ENCODE data around the gene GMDS. TPM values are rescaled to one million over a fixed set of nuclear protein-coding genes. Genes with fewer than 3 reads are reported as not detected.

The GMDS gene
- polyA plus RNA-seq, 1 donor (not counting 4 experiments of a cell fraction or from before 2014, with no cell fraction given): 22.1 TPM

DNA sequence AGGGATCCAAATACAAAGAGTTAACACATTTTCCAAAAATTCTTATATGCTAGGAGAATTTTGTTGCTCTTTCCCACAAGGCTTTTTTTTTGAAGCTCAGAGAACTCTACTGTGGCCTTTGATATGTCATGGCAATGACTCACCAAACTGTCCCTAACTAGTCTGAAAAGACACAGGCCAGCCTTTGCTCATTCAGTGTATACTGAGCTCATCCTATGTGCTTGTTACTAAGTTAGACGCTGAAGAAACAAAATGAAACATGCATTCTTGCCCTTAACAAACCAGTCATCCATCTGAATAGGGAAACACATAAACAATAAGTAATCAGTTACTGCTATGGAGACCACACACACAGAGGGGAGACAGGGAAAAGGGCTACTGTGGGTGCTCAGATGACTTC, 343.8 kb downstream of the GMDS start:
- Histone ChIP-seq H3K9ac (ENCODE audit: control insufficient read depth, extremely low read depth, insufficient read depth, low read length) (no peak overlapping the region), H3K4me1 (ENCODE audit: control insufficient read depth, extremely low read depth, insufficient read depth, low read length) (no peaks in the 10 kb centered on the region), H3K79me2 (ENCODE audit: control insufficient read depth, insufficient read depth, low read length) (no peaks in the 10 kb centered on the region), H3K9me3 (ENCODE audit: control insufficient read depth, low read depth, low read length) (no peaks in the 10 kb centered on the region), H3K36me3 (ENCODE audit: control insufficient read depth in 2 of 2, extremely low read depth in 1 of 2, insufficient read depth in 2 of 2, low read length in 2 of 2) (no peaks in the 10 kb centered on the region), H4K20me1 (ENCODE audit: control insufficient read depth, extremely low read depth, insufficient read depth, low read length) (no peaks in the 10 kb centered on the region), H3K4me2 (ENCODE audit: control insufficient read depth, extremely low read depth, insufficient read depth, low read depth, low read length) (no peak overlapping the region), H3K9me1 (ENCODE audit: control insufficient read depth, extremely low read depth, insufficient read depth, low read length) (no peaks in the 10 kb centered on the region), H3K4me3 (ENCODE audit: control insufficient read depth in 2 of 3, extremely low read depth in 1 of 3, insufficient read depth in 2 of 3, low read depth in 1 of 3, low read length in 3 of 3) (no peak overlapping the region), H2AFZ (ENCODE audit: control insufficient read depth, low read length) (no peak overlapping the region), H3K27me3 (ENCODE audit: control insufficient read depth, extremely low read depth, insufficient read depth, low read length) (no peaks in the 10 kb centered on the region), H3K27ac (ENCODE audit: control insufficient read depth, insufficient read depth, low read length) (no peak overlapping the region)
- dilution Hi-C loops (cut with MboI; ENCODE audit: extremely low pct_ligation_motif_present, low sequenced_read_pairs): no loop called here
- DNase-seq (ENCODE audit: low read depth, low spot score) (no peak), FAIRE-seq (no peak)
- TF ChIP-seq EZH2 (IDR thresholded peaks at IDR 0.05; ENCODE audit: low read length): no peak

DNA sequence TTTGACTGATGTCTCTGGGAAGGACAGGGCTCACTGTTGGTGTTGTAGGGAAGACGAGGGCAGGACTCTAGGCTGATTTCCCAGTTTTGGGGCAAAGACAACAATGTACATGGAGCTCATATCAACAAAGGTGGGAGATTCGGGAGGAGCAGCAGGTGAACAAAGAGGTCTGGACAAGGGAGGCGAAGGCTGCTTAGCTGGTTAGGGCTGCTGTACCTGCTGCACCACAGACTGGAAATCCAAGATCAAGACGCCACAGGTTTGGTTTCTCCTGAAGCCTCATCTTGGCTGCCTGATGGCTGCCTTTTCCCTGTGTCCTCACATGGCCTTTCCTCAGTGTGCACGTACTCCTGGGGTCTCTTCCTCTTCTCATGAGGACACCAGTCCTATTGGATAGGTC, 348.5 kb downstream of the GMDS start:
- Histone ChIP-seq H3K9me1 (ENCODE audit: control insufficient read depth, extremely low read depth, insufficient read depth, low read length) (no peaks in the 10 kb centered on the region), H3K4me2 (ENCODE audit: control insufficient read depth, extremely low read depth, insufficient read depth, low read depth, low read length) (no peak overlapping the region), H3K27ac (ENCODE audit: control insufficient read depth, insufficient read depth, low read length) (no peak overlapping the region), H4K20me1 (ENCODE audit: control insufficient read depth, extremely low read depth, insufficient read depth, low read length) (no peaks in the 10 kb centered on the region), H3K9me3 (ENCODE audit: control insufficient read depth, low read depth, low read length) (no peaks in the 10 kb centered on the region), H3K36me3 (ENCODE audit: control insufficient read depth in 2 of 2, extremely low read depth in 1 of 2, insufficient read depth in 2 of 2, low read length in 2 of 2) (no peaks in the 10 kb centered on the region), H3K4me1 (ENCODE audit: control insufficient read depth, extremely low read depth, insufficient read depth, low read length) (peaks cover 11% of the 10 kb centered on the region), H3K27me3 (ENCODE audit: control insufficient read depth, extremely low read depth, insufficient read depth, low read length) (no peaks in the 10 kb centered on the region), H3K79me2 (ENCODE audit: control insufficient read depth, insufficient read depth, low read length) (no peaks in the 10 kb centered on the region), H3K4me3 (ENCODE audit: control insufficient read depth in 2 of 3, extremely low read depth in 1 of 3, insufficient read depth in 2 of 3, low read depth in 1 of 3, low read length in 3 of 3) (no peak overlapping the region), H3K9ac (ENCODE audit: control insufficient read depth, extremely low read depth, insufficient read depth, low read length) (no peak overlapping the region), H2AFZ (ENCODE audit: control insufficient read depth, low read length) (no peak overlapping the region)
- DNase-seq (ENCODE audit: low read depth, low spot score) (no peak), FAIRE-seq (no peak)
- dilution Hi-C loops (cut with MboI; ENCODE audit: extremely low pct_ligation_motif_present, low sequenced_read_pairs): no loop called here
- TF ChIP-seq EZH2 (IDR thresholded peaks at IDR 0.05; ENCODE audit: low read length): no peak
- TF ChIP-seq, protein P1, sequence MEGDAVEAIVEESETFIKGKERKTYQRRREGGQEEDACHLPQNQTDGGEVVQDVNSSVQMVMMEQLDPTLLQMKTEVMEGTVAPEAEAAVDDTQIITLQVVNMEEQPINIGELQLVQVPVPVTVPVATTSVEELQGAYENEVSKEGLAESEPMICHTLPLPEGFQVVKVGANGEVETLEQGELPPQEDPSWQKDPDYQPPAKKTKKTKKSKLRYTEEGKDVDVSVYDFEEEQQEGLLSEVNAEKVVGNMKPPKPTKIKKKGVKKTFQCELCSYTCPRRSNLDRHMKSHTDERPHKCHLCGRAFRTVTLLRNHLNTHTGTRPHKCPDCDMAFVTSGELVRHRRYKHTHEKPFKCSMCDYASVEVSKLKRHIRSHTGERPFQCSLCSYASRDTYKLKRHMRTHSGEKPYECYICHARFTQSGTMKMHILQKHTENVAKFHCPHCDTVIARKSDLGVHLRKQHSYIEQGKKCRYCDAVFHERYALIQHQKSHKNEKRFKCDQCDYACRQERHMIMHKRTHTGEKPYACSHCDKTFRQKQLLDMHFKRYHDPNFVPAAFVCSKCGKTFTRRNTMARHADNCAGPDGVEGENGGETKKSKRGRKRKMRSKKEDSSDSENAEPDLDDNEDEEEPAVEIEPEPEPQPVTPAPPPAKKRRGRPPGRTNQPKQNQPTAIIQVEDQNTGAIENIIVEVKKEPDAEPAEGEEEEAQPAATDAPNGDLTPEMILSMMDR (optimal IDR thresholded peaks at IDR 0.05 in 1 of 3, IDR thresholded peaks at IDR 0.05 in 1 of 3, conservative IDR thresholded peaks at IDR 0.05 in 1 of 3; ENCODE audit: extremely low read depth in 1 of 3, insufficient read depth in 2 of 3, low read length in 3 of 3): no peak

DNA sequence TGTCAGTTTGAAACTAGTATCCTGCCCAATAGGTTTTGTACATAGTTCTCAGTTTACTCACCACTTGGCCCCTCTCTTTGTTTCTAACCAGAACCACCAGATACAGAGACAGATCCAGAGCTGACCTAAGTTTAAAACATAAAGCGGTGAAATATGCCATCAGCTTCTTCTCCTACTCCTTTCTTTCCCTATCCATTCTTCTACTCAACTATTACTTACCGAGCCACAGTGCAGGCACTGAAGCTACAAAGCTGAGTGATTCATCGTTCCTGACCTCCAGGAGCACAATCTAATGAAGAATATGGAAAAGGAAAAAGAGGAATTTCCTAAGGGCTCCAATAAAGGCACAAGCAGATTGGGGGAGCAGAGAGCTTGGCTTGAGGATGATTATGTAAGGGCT, 349.7 kb downstream of the GMDS start:
- no peaks in the 10 kb centered on the region for H4K20me1 ChIP-seq (ENCODE audit: control insufficient read depth, extremely low read depth, insufficient read depth, low read length)
- H3K27ac ChIP-seq (ENCODE audit: control insufficient read depth, insufficient read depth, low read length): no peak overlapping the region
- no peak overlapping the region for H2AFZ ChIP-seq (ENCODE audit: control insufficient read depth, low read length)
- H3K9ac ChIP-seq (ENCODE audit: control insufficient read depth, extremely low read depth, insufficient read depth, low read length): no peak overlapping the region
- no peaks in the 10 kb centered on the region for H3K36me3 ChIP-seq (ENCODE audit: control insufficient read depth in 2 of 2, extremely low read depth in 1 of 2, insufficient read depth in 2 of 2, low read length in 2 of 2)
- TF ChIP-seq, protein P1 (optimal IDR thresholded peaks at IDR 0.05 in 1 of 3, IDR thresholded peaks at IDR 0.05 in 1 of 3, conservative IDR thresholded peaks at IDR 0.05 in 1 of 3; ENCODE audit: extremely low read depth in 1 of 3, insufficient read depth in 2 of 3, low read length in 3 of 3): no peak
- no peak for TF ChIP-seq EZH2 (IDR thresholded peaks at IDR 0.05; ENCODE audit: low read length)
- H3K27me3 ChIP-seq (ENCODE audit: control insufficient read depth, extremely low read depth, insufficient read depth, low read length): no peaks in the 10 kb centered on the region
- no peak for FAIRE-seq
- H3K4me2 ChIP-seq (ENCODE audit: control insufficient read depth, extremely low read depth, insufficient read depth, low read depth, low read length): no peak overlapping the region
- no peak overlapping the region for H3K4me3 ChIP-seq (ENCODE audit: control insufficient read depth in 2 of 3, extremely low read depth in 1 of 3, insufficient read depth in 2 of 3, low read depth in 1 of 3, low read length in 3 of 3)
- DNase-seq (ENCODE audit: low read depth, low spot score): no peak
- H3K79me2 ChIP-seq (ENCODE audit: control insufficient read depth, insufficient read depth, low read length): no peaks in the 10 kb centered on the region
- peaks cover 11% of the 10 kb centered on the region for H3K4me1 ChIP-seq (ENCODE audit: control insufficient read depth, extremely low read depth, insufficient read depth, low read length)
- dilution Hi-C loops (cut with MboI; ENCODE audit: extremely low pct_ligation_motif_present, low sequenced_read_pairs): no loop called here
- H3K9me3 ChIP-seq (ENCODE audit: control insufficient read depth, low read depth, low read length): no peaks in the 10 kb centered on the region
- no peaks in the 10 kb centered on the region for H3K9me1 ChIP-seq (ENCODE audit: control insufficient read depth, extremely low read depth, insufficient read depth, low read length)

Data from keratinocyte (primary cell).